ENCODE measurements around the gene CSRNP3.

- TF ChIP-seq CTCF (IDR thresholded peaks at IDR 0.05) (no peak), POLR2A (IDR thresholded peaks at IDR 0.05) (no peak)
Measured at GRCh38 chr2:165631089-165631488, 161.6 kb downstream of the CSRNP3 start.
